Right ventricle myocardium inferior (tissue), 1 donor: ENCODE data around the gene MKNK1. TPM values are rescaled to one million over a fixed set of nuclear protein-coding genes. Genes with fewer than 3 reads are reported as not detected.
A peak's percentile ranks its signal among the peaks of the same experiment; 100 is the strongest.
"Not testable (repeated sequence)": the region's sequence is repeated elsewhere in the genome, so short reads cannot be mapped to it uniquely, and the experiment has no call there.

ENCODE experiments used
- ATAC-seq: fragments of 200-7000 bp; cut with Tn5 transposase; one replicate; pipeline ENCODE4 v1.9.1; 2020; ENCODE audit warnings: mild to moderate bottlenecking, moderate library complexity
- DNase-seq: peaks from one replicate; pipeline ENCODE4 v3.0.0; 2021; ENCODE audit errors: missing footprints
- intact Hi-C: fragments of 100-400 bp; cut with DNase I; formaldehyde crosslinking; loops from one replicate; pipeline ENCODE4 v1.11.0; 2022
- long read RNA-seq: library from polyadenylated mRNA; unstranded; transcript quantifications from one replicate; pipeline ENCODE4 v2.0.0, GENCODE V29; 2021
- total RNA-seq: library from RNA; stranded (reverse); fragmentation: NEBNext Ultra II Directional; extraction: Animal tissue kit (Norgen Biotek cat#: 25700); gene quantifications from one replicate; pipeline ENCODE4 v1.2.1, GENCODE V29; 2021
- donor health status: DM: no; HTN: yes; CAD: no; lungs with severe emphysema.

Gene MKNK1
- 39.8 TPM for total RNA-seq
- long read RNA-seq, partial matches to known transcripts, result 2 of 24 reads
- long read RNA-seq, other reads (novel, unspliced or antisense), result 17 of 24 reads

DNA sequence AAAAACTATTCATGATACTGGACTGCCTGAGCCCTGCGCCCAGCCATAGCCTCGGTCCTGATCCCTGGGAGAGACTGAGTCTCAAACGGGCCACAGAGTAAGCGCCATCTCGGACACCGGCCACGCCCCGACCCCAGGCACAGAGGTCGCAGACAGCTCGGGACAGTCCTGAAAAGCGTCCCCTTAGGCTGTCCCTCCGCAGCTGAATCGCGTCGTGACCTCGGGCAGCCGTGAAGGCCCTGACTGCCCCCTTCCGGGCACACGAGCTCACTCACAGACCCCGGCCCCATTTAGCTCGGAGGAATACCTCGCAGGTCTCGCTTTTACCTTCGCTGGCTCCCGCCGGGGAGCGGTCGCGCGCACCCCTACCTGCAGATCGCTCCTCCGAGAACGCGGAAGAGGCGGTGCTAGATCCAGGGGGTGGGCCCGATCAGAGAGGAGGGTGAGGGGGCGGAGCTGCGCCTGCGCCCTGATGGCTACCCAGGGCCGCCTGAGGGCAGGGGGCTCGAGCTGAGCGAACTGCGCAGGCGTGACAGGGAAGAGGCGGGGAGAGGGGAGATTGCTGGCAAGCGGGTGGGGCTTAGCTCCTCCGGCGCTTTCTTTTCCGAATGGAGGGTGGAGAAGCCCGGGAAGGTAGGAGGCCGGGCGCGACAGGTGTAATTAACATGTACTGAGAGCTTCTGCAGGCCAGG is at the start of gene MKNK1:
TSS of gene MKNK1 (minus strand) at position 411 of the 692 bp plus-strand sequence. CDS start 20,941 bp downstream, outside the sequence.
- ATAC-seq, result peak; percentile 97
- peak; percentile 98 for DNase-seq
- intact Hi-C loops, result no loop called here

DNA sequence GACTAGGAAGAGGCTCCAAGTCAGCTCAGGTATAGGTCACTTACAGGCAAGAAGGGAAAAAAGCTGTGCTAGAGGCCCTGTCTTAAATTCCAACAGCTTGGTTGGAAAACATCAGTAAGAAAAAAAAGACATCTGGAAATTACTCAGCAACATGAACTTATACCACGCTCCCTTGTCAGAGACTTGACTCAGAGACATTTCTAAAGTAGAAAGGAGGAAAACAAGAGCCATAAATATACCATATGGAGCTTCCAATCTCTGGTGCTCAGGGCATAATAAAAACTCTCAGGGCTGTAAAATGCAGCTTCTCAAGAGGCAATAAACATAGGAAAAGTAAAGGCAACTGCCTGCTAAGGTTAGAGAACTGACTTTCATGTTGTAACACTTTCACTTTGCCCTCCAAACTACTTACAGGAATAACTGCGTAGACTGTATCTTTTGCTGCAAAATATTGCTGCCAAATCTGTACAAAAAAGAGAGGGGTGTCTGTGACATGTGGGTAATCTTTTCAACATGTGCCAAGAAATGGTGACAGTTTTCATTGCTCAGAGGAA is 49.4 kb upstream of the MKNK1 start:
- no peak for ATAC-seq
- DNase-seq, result no peak
- intact Hi-C loops, result no loop called here

DNA sequence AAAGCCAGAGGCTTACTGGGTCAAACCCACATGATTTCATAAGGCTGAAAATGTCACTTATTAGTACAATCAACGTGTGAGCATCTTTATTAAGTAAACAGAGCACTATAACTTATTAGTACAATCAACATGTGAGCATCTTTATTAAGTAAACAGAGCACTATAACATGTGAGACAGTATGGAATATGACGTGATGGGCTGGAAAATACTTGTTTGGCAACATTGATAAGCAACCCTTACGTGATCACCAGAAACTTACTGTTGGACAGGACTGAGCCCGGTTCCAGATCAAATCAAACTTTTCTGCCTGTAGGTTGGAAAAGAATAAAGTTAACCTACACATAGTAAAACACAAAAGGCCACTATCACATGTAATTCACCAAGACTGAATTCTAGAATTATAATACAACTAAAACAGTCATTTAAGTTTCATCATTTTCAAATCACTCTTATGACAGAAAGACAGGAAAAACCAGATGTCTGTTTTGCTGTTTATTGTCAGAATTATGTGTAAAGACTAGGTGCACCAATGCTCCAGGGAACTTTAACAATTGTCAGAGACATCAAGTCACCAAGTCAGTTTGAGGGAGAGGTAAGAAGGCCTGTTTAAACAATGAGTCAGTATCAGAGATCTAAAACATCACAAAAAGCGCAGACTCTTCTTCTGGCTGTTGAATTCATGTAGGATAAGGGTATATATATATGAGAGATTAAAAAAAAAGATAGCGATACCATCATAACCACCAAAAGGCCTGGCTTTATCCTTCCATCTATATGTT is 48.4 kb upstream of the MKNK1 start:
- ATAC-seq, result no peak
- intact Hi-C loops, result no loop called here
- no peak for DNase-seq

DNA sequence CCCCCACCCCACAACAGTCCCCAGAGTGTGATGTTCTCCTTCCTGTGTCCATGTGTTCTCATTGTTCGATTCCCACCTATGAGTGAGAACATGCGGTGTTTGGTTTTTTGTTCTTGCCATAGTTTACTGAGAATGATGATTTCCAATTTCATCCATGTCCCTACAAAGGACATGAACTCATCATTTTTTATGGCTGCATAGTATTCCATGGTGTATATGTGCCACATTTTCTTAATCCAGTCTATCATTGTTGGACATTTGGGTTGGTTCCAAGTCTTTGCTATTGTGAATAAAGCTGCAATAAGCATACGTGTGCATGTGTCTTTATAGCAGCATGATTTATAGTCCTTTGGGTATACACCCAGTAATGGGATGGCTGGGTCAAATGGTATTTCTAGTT is 47.1 kb upstream of the MKNK1 start:
- intact Hi-C loops, result not testable (repeated sequence)

DNA sequence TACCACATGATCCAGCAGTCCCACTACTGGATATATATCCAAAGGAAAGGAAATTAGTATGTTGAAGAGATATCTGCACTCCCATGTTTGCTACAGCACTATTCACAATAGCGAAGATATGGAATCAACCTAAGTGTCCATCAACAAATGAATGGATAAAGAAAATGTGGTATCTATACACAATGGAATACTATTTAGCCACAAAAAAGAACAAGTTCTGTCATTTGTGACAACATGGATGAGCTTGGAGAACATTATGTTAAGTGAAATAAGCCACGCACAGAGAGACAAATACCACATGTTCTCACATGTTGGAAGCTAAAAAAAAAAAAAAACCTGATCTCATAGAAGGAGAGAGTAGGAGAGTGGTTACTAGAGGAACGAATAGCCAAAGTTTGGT is 46.4 kb upstream of the MKNK1 start:
- DNase-seq (no peak), ATAC-seq (no peak)
- intact Hi-C loops, result no loop called here

More for the DNA sequence above, 47.1 kb upstream of the MKNK1 start:
- not testable (repeated sequence) for DNase-seq, ATAC-seq

DNA sequence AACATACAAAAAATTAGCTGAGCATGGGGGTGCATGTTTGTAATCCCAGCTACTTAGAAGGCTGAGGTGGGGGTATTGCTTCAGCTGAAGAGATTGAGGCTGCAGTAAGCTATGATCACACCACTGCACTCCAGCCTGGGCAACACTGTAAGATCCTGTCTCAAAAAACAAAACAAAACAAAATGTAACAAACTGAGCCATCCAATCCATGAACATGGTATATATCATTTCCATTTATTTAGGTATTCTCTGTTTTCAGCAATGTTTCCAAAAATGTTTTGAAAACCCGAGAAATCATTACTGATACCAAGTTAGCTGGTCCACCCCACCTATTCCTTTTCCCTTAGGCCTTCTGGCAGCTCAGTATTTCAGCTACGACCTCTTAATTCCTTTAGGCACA is 45.7 kb upstream of the MKNK1 start:
- intact Hi-C loops, result no loop called here
- DNase-seq, result no peak
- no peak for ATAC-seq

DNA sequence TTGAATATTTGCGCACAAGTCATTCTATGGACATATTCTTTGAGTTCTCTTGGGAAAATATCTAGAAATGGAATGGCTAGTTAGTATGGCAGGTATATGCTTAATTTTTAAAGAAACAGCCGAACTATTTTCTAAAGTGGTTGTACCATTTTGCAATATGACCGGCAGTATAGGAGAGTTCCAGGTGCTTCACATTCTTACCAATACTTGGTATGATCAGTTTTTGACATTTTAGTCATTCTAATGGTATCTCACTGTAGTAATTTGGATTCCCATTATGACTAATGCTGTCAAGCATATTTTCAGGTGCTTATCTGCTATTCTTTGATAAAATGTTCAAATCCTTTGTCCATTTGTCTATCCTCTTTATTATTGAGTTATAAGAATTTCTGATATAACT is 43.5 kb upstream of the MKNK1 start:
- ATAC-seq (no peak), DNase-seq (no peak)
- intact Hi-C loops, result no loop called here

DNA sequence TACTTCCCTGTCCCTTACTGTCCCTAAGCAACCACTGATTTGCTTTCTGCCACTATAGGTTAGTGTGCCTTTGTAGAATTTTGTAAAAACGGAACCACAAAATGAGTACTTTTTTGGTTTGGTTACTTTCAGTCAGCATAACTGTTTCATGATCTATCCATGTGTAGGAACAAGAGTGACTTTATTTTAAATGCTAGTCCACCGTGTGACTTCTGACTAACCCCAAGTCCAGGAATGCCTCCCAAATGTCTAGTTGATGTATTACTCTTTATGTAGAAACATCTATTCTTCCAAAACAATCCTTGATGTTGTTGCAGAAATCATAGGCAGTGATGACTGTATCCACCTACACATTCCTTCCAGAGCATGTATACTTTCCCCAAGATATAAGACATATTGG is 42.8 kb upstream of the MKNK1 start:
- no peak for DNase-seq
- intact Hi-C loops, result no loop called here
- no peak for ATAC-seq

DNA sequence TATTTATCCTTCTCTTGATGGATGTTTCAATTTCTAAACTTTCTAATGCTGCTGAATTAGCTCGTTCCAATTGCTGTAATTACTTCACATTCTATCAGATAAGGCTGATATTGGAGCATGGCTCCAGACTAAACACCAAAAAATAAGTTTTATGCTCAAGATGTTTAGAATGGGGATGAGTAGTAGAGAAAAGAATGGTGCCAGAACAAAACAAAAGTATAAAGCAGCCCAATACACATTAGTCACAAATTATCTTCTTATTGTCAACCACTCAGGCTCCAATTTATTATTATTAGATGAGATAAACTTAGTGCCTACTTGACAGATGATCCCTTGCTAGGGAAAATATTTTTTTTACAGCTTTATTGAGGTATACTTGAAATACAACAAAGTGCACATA is 42.3 kb upstream of the MKNK1 start:
- intact Hi-C loops, result no loop called here
- no peak for DNase-seq

DNA sequence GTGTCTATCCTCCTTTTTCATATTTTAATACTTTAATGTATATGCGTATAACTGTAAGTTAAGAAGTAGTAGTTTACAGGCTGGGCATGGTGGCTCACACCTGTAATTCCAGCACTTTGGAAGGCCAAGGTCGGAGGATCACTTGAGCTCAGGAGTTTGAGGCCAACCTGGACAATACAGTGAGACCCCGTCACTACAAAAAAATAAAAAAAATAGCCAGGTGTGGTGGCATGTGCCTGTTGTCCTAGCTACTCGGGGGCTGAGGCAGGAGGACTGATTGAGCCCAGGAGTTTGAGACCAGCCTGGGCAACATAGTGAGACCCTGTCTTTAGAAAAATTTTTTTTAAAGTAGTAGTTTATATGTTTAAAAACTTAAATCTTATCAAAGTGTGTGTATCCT is 41.7 kb upstream of the MKNK1 start:
- intact Hi-C loops, result no loop called here
- no peak for ATAC-seq
- no peak for DNase-seq

More for the DNA sequence above, 42.3 kb upstream of the MKNK1 start:
- no peak for ATAC-seq

DNA sequence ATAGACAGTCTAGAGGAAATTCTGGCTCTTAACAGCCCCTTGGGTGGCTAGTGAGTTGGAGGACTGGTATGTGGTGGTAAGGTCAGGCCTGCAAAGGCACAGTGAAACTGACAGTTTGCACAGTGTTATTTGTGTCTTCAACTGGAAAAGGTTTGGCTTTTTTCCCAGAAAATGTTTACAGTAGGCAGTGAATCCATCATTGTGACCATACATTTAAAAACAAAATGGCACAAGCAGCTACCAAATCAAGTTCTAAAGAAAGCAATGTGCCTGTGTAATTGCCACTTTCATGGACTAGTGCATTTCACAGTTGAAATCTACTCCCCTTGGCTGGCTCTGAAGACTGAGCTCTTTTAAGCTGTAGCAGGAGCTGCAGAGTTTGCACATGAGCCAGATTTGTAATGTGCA is 39.3 kb upstream of the MKNK1 start:
- peak; percentile 48 for ATAC-seq
- intact Hi-C loops, result no loop called here
- no peak for DNase-seq

DNA sequence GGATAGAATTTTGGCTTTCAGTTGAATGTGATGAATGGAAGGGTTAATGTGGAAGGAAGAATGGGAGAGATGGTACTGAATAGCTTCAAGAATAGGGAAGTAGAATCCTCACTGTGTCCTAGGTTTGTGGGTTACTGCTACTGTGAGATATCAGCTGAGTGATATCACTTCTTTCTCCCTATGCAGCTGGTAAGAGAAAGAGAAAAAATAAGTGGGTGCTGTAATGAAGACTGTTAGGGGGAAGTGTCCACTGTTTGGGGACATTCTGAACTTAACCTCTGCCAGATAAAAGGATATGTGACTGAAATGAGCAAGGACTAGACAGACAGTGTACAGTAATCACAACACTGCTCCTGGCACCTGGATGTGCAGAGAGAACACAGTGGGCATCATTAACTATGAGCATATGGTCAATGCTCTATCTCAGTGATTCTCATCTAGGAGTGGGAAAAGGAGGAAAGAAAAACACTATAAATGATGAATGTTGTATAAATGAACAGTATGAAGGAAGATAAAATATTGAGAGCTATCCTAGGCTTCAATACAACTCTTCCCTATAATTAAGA is 38.1 kb upstream of the MKNK1 start:
- no peak for DNase-seq
- intact Hi-C loops, result no loop called here
- no peak for ATAC-seq

DNA sequence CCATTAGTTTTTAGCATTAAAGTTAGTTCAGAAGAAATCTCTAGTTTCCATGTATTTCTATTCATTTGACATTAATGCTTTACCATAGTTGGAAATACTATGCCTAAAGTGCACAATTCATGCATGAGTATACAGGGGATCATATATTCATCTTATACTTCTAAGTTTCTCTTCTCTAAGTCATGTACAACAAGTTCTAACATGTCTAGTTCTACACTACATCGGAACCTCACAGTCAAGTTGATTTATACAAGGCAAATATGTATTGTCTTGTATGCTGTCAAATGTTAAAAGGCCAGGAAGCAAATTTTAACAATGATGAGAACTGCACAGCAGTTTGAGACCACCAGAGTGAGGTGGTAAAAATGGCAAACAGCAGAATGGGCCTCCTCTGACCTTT is 35.5 kb upstream of the MKNK1 start:
- no peak for DNase-seq
- no peak for ATAC-seq
- intact Hi-C loops, result no loop called here

DNA sequence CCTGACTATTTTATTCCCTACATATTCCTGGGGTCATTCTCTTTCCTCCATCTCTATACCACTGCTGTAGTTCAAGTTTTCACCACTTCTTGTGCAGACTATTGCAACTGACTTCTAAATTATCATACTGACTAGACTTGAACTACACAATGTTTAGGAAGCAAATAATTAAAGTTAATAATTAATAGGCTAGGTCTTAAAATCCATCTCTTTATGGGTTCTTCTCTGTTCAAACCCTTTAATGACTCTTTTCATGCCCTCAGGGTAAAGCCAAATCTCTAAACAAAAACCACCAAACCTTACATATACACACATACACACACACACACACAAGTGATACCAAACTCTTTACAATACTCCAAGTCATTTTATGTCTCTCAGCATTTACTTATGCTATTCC is 34.9 kb upstream of the MKNK1 start:
- ATAC-seq, result no peak
- intact Hi-C loops, result no loop called here
- no peak for DNase-seq

DNA sequence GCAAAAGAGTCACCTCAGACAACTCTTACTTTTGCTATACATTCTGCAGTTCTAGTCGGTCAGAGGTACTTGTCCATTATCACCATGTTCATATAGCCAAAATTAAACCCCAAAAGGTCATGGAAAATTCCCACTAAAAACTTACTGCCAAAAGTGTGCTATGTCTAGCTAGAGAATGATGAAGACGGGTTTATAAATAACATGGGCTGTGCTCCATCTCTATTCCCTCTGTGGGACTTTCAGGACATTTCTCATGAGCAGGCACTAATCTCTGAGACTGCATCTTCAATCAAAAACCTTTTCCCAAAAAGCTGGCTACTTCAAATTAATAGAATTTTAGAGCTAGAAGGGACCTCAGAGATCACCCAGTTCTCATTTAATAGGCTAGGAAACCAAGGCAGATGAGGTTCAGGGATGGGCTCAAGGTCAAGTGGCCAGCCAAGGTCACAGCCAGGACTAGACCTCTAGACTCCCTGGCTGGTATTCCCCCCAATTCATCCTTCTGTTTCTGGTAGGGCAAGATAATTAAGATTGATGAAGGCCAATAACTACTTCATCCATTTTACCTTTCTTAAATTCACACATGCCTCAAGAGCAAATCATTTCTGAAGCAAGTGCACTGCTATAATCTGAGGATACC is 33.5 kb upstream of the MKNK1 start:
- ATAC-seq, result peak; percentile 65
- intact Hi-C loops, result no loop called here

DNA sequence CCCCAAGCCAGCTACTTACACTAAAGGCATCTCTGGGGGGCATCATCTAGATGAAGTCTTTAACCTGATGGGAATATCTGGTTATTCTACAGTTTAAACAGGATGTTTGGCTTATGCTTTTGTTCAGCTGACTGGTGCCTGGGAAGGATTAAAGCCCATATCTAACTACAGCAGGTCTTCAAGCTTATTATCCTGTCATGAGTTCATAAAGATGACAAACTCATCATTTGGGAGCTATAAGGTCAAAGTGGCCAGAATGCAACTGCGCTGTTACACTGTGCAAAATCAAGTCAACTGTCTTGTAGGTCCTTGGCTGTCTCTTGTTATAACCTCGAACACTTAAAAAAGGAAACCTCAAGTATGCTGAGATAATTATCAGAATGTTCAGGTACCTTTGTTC is 31.1 kb upstream of the MKNK1 start:
- ATAC-seq (no peak), DNase-seq (no peak)
- intact Hi-C loops, result no loop called here

More for the DNA sequence above, 33.5 kb upstream of the MKNK1 start:
- no peak for DNase-seq

DNA sequence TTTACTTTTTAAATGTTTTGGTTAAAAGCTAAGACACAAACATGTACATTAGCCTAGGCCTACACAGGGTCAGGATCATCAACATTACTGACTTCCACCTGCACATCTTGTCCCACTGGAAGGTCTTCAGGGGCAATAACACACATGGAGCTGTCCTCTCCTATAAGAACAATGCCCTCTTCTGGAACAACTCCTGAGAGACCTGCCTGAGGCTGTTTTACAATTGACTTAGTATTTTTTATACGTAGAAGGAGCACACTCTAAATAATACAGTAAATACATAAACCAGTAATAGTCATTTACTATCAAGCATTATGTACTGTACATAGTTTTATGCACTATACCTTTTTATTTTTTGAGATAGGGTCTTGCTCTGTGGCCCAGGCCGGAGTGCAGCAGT is 26.7 kb upstream of the MKNK1 start:
- no peak for ATAC-seq
- intact Hi-C loops, result no loop called here
- DNase-seq, result no peak

DNA sequence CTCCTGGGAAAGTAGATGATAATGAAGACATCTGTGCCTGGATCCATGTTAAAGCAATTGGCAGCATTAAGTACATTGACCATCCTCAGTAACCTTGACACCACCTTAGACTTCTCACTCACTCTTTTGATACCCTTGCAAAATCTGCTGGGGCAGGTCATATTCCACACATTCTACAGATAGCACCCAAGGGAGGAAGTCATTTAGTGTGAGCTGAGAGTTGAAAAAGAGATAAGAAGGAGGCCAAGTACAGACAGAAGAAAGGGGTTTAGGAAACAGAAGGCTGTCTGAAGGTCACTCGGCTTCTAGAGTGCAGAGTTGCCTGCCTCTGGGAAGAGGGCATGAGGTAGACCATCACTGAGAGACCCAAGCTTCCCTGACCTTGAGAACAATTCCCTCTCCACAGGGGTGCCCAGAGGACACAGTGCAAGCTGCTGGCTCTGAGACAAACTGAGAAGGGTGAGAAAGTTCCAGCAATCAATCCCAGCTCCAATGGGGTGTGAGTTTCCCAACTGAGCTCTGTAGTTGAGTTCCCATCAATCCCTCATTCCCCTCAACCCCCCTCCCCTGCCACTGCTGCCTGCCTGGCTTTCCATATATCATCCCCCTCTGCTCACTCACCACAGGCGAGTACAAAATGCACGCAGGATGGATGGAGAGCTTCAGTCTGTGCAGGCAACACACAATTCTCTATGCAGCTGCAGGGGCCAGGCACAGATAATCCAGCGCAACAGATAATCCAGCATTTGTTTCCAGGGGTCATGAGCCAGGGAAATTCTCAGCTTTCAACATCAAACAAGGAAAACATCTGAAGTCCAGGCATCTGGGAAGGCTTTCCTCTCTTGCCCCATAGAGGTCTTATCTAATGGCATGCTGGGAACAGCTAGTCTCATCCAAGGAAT is 19.9 kb upstream of the MKNK1 start:
- intact Hi-C loops, result no loop called here
- DNase-seq (no peak), ATAC-seq (peak; percentile 77)
